Hematopoietic multipotent progenitor cell treated with erythropoietin and hydrocortisone succinate and interleukin-3 and kit ligand, for 17 days (in vitro differentiated cells): Measurements from ENCODE around the gene TALDO1.
A peak's percentile ranks its signal among the peaks of the same experiment; 100 is the strongest.

Experiments
- DNase-seq: peaks from one replicate; pipeline ENCODE4 v3.0.0-alpha.2; 2015; ENCODE audit warnings: low spot score

TALDO1 gene

GRCh38 chr11:770642-771616 lies 23.7 kb downstream of the TALDO1 start:
- no peak for DNase-seq

GRCh38 chr11:771617-772204 lies 24.4 kb downstream of the TALDO1 start:
- DNase-seq, result no peak

- no peak for DNase-seq
These were observed 25.4 kb downstream of the TALDO1 start for GRCh38 chr11:772429-773390.

GRCh38 chr11:773425-773824 lies 26.2 kb downstream of the TALDO1 start:
- DNase-seq, result no peak

- DNase-seq, result no peak
These were observed 26.6 kb downstream of the TALDO1 start for GRCh38 chr11:773830-774229.

GRCh38 chr11:774873-775592 lies 27.8 kb downstream of the TALDO1 start:
- DNase-seq, result no peak

- no peak for DNase-seq
These were observed 28.9 kb downstream of the TALDO1 start for GRCh38 chr11:776263-776560.

- peak; percentile 46 for DNase-seq
These were observed 29.5 kb downstream of the TALDO1 start for GRCh38 chr11:776561-777287.

- DNase-seq, result peak; percentile 95
These were observed 30.3 kb downstream of the TALDO1 start, which contains the start of gene GATD1 for GRCh38 chr11:777288-778255. Gene GATD1 (minus strand): TSS chr11:777487. CDS start chr11:777462, 25 bp downstream.

GRCh38 chr11:778976-779954 lies 32.0 kb downstream of the TALDO1 start:
- no peak for DNase-seq

- DNase-seq, result no peak
These were observed 32.8 kb downstream of the TALDO1 start for GRCh38 chr11:779955-780532.

- DNase-seq, result no peak
These were observed 35.3 kb downstream of the TALDO1 start for GRCh38 chr11:782264-783174.

- peak; percentile 44 for DNase-seq
These were observed 36.3 kb downstream of the TALDO1 start for GRCh38 chr11:783581-784015.

GRCh38 chr11:786235-787083 lies 39.2 kb downstream of the TALDO1 start:
- DNase-seq, result no peak

- no peak for DNase-seq
These were observed 39.9 kb downstream of the TALDO1 start for GRCh38 chr11:787084-787675.
